Brain microvascular endothelial cell (primary cell): ENCODE results near the gene SLC66A2.

Experiments
- DNase-seq: peaks from one replicate; pipeline ENCODE4 v3.0.0-alpha.2; 2020
- H3K27ac ChIP-seq: fragments of 250-450 bp; sonication (Bioruptor Pico); 2 replicates; pipeline ENCODE4 v1.5.1; 2020; ENCODE audit warnings: mild to moderate bottlenecking, moderate library complexity
- H3K27me3 ChIP-seq: fragments of 250-450 bp; sonication (Bioruptor Pico); replicated peaks from 2 replicates; pipeline ENCODE4 v1.5.1; 2020; ENCODE audit warnings: mild to moderate bottlenecking
- H3K36me3 ChIP-seq: fragments of 250-450 bp; sonication (Bioruptor Pico); replicated peaks from 2 replicates; pipeline ENCODE4 v1.5.1; 2020; ENCODE audit warnings: mild to moderate bottlenecking
- H3K4me3 ChIP-seq: 2 replicates; pipeline ENCODE4 v1.5.1; 2011; ENCODE audit warnings: low read depth, mild to moderate bottlenecking, control low read depth, low read length, moderate library complexity
- CTCF ChIP-seq: IDR thresholded peaks from 2 replicates; pipeline ENCODE4 v1.5.1; 2011; ENCODE audit warnings: low read depth, mild to moderate bottlenecking, moderate library complexity, low read length, control low read depth, inconsistent platforms; ENCODE audit errors: missing control alignments
- in situ Hi-C: cut with HindIII; loops from 2 replicates; pipeline ENCODE4 v1.10.0; 2017; ENCODE audit warnings: low sequenced_read_pairs, low pct_ligation_motif_present

Gene SLC66A2

GRCh38 chr18:79938196-79938595, 13.3 kb downstream of the SLC66A2 start:
- H3K27me3 ChIP-seq: no peaks in the 10 kb centered on the region
- no peak overlapping the region for H3K4me3 ChIP-seq
- peaks cover 9% of the 10 kb centered on the region for H3K36me3 ChIP-seq
- TF ChIP-seq CTCF: no peak
- in situ Hi-C loops: no loop called here
- DNase-seq: no peak
- no peak overlapping the region for H3K27ac ChIP-seq

GRCh38 chr18:79937103-79937860, 14.2 kb downstream of the SLC66A2 start:
- Histone ChIP-seq H3K4me3 (no peak overlapping the region), H3K27me3 (no peaks in the 10 kb centered on the region), H3K27ac (no peak overlapping the region), H3K36me3 (peaks cover 5% of the 10 kb centered on the region)
- in situ Hi-C loops: no loop called here
- no peak for DNase-seq
- TF ChIP-seq CTCF: no peak

- no peak overlapping the region for H3K27ac ChIP-seq
- DNase-seq: no peak
- no peaks in the 10 kb centered on the region for H3K27me3 ChIP-seq
- in situ Hi-C loops: no loop called here
- no peak for TF ChIP-seq CTCF
- H3K36me3 ChIP-seq: peaks cover 5% of the 10 kb centered on the region
- no peak overlapping the region for H3K4me3 ChIP-seq
These were observed 14.8 kb downstream of the SLC66A2 start for GRCh38 chr18:79936641-79937040.

DNA sequence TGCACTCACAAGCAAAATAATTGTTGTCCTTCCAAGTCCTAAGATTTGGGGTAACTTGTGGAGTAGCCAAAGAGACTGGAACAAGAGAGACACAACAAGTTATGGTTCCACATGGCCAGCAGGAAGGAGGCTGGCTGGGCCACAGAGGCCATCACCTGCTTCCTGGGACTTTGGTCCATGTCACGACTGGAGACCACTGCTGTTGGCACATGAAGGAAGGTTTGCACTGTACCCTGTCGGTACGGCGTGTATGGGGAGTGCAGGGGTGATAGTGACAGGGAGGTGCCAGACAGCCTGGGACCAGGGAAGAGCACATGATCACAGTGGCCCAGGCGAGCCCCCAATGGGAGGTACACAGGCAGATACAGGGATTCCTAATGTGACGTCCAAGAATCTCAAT, 15.5 kb downstream of the SLC66A2 start:
- DNase-seq: no peak
- TF ChIP-seq CTCF: no peak
- H3K27ac ChIP-seq: no peak overlapping the region
- peaks cover 3% of the 10 kb centered on the region for H3K36me3 ChIP-seq
- H3K4me3 ChIP-seq: no peak overlapping the region
- in situ Hi-C loops: no loop called here
- no peaks in the 10 kb centered on the region for H3K27me3 ChIP-seq

- DNase-seq: no peak
- TF ChIP-seq CTCF: no peak
- in situ Hi-C loops: no loop called here
- H3K27me3 ChIP-seq: no peaks in the 10 kb centered on the region
- no peak overlapping the region for H3K27ac ChIP-seq
- H3K36me3 ChIP-seq: no peaks in the 10 kb centered on the region
- H3K4me3 ChIP-seq: no peak overlapping the region
These were observed 16.0 kb downstream of the SLC66A2 start for GRCh38 chr18:79935499-79935898.

- in situ Hi-C loops: no loop called here
- no peak for TF ChIP-seq CTCF
- H3K36me3 ChIP-seq: no peaks in the 10 kb centered on the region
- H3K4me3 ChIP-seq: no peak overlapping the region
- H3K27ac ChIP-seq: no peak overlapping the region
- DNase-seq: no peak
- no peaks in the 10 kb centered on the region for H3K27me3 ChIP-seq
These were observed 16.4 kb downstream of the SLC66A2 start for GRCh38 chr18:79935098-79935480.
